Fibroblast of pulmonary artery (primary cell): ENCODE data around the gene PARD3.

Source experiments
- DNase-seq: peaks from one replicate; pipeline ENCODE4 v3.0.0-alpha.2; 2010; ENCODE audit warnings: low read depth
- H3K4me3 ChIP-seq: replicated peaks from 2 replicates; pipeline ENCODE4 v1.5.1; 2011; ENCODE audit warnings: low read depth, mild to moderate bottlenecking, control low read depth, low read length, moderate library complexity
- TF ChIP-seq, protein P1 (sequence below): IDR thresholded peaks from 2 replicates; pipeline ENCODE4 v1.5.1; 2011; ENCODE audit warnings: mild to moderate bottlenecking, control low read depth, low read length, inconsistent platforms; ENCODE audit errors: missing control alignments

The PARD3 gene

DNA sequence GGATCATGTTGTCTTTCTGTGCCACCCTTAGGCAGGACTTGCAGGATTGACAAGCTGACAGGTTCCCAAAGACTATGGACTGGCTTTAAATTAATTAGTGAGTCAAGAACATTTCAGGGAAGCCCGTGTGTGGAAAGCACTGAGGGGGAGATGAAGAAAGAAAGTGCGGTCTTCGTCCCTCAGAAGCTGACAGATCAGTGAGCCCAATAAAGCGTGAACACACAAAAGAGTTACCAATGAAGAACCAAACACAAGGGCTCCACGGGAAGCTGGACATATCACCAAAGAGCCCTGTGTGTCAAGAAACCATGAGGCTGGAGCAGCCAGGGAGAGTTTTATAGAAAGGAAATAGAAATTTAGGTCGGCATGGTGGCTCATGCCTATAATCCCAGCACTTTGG lies 725.8 kb downstream of the PARD3 start:
- H3K4me3 ChIP-seq: no peak overlapping the region
- TF ChIP-seq, protein P1, sequence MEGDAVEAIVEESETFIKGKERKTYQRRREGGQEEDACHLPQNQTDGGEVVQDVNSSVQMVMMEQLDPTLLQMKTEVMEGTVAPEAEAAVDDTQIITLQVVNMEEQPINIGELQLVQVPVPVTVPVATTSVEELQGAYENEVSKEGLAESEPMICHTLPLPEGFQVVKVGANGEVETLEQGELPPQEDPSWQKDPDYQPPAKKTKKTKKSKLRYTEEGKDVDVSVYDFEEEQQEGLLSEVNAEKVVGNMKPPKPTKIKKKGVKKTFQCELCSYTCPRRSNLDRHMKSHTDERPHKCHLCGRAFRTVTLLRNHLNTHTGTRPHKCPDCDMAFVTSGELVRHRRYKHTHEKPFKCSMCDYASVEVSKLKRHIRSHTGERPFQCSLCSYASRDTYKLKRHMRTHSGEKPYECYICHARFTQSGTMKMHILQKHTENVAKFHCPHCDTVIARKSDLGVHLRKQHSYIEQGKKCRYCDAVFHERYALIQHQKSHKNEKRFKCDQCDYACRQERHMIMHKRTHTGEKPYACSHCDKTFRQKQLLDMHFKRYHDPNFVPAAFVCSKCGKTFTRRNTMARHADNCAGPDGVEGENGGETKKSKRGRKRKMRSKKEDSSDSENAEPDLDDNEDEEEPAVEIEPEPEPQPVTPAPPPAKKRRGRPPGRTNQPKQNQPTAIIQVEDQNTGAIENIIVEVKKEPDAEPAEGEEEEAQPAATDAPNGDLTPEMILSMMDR: no peak
- DNase-seq: no peak

DNA sequence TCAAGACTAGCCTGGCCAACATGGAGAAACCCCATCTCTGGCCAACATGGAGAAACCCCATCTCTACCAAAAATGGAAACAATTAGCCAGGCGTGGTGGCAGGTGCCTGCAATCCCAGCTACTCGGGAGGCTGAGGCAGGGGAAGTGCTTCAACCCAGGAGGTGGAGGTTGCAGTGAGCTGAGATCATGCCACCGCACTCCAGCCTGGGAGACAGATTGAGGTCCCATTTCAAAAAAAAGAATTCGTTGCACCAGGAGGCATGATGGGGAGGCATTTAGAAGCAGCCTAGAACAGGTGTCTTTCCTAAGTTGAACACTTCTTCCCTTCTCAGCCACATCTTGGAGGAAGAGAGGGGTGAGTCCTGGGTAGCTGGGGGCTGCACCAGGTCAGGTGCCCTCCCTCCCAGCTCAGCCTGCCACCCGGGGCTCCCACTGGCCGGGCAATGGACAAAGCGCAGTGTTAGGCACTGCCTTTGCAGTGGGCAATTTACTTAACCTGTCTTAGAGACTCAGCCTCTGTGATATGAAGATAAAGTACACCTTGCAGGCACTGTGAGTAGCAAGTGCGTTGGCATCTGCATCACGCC lies 726.8 kb downstream of the PARD3 start:
- no peak overlapping the region for H3K4me3 ChIP-seq
- DNase-seq: no peak
- TF ChIP-seq, protein P1: no peak

GRCh38 chr10:34087095-34087418 lies 728.0 kb downstream of the PARD3 start:
- no peak for DNase-seq
- TF ChIP-seq, protein P1: no peak
- no peak overlapping the region for H3K4me3 ChIP-seq

DNA sequence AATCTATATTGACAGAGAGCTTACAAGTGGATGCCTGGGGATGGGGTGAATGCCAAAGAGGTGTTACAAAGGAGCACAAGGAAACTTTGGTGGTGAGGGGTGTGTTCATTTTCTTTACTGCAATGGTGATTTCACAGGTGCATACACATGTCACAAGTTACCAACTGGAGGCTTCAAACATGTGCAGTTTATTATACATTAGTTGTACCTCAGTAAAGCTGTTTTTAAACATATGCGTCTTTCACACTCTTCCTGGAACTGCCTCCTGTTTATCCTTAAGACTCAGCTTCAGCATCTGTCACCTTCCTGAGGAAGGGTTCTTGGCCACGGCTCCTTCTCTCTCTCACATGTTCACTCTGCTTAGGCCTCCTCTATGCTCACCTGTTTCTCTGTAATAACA lies 731.5 kb downstream of the PARD3 start:
- DNase-seq: no peak
- H3K4me3 ChIP-seq: no peak overlapping the region
- TF ChIP-seq, protein P1: no peak

DNA sequence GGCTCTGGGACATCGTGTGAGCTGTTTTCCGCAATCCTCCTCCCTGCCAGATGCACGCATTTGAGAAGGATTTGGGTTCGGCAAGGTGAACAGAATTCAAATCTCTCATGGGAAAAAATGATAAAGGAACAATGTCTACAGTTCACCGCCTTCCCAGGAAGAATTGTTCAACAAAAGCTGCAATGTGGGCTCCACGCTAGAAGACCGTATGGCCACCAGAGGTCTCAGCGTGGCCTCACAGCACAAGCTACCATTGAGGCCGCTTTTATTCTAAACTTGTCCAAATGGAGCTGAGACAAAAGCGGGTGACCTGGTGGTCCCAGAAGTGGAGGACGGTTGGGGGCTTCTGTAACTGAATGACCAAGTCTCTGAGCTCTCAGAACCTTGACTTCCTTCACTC lies 733.1 kb downstream of the PARD3 start:
- no peak for DNase-seq
- TF ChIP-seq, protein P1: no peak
- H3K4me3 ChIP-seq: no peak overlapping the region

- H3K4me3 ChIP-seq: no peak overlapping the region
- DNase-seq: no peak
- TF ChIP-seq, protein P1: no peak
These were observed 733.8 kb downstream of the PARD3 start for GRCh38 chr10:34081347-34081743.
